Progenitor cell of endocrine pancreas (in vitro differentiated cells): ENCODE data around the gene TMEM179. TPM values are rescaled to one million over a fixed set of nuclear protein-coding genes. Genes with fewer than 3 reads are reported as not detected.
A peak's percentile ranks its signal among the peaks of the same experiment; 100 is the strongest.

Experiments
- DNase-seq: peaks from one replicate; pipeline ENCODE4 v3.0.0; 2021; ENCODE audit warnings: low spot score; ENCODE audit not compliant: unreplicated experiment
- H3K27ac Mint-ChIP-seq: 2 replicates; pipeline ENCODE4 v1.8.0; 2021; ENCODE audit warnings: mild to moderate bottlenecking, moderate library complexity, mixed read lengths
- H3K27me3 Mint-ChIP-seq: 2 replicates; pipeline ENCODE4 v1.8.0; 2021; ENCODE audit warnings: mixed read lengths
- H3K36me3 Mint-ChIP-seq: 2 replicates; pipeline ENCODE4 v1.8.0; 2022; ENCODE audit warnings: mixed read lengths; ENCODE audit not compliant: insufficient read depth
- H3K4me1 Mint-ChIP-seq: 2 replicates; pipeline ENCODE4 v1.8.0; 2021; ENCODE audit warnings: low read depth, mixed read lengths
- H3K4me3 Mint-ChIP-seq: 2 replicates; pipeline ENCODE4 v1.8.0; 2021; ENCODE audit warnings: low read depth, mild to moderate bottlenecking, moderate library complexity, mixed read lengths
- H3K9me3 Mint-ChIP-seq: 2 replicates; pipeline ENCODE4 v1.8.0; 2021; ENCODE audit warnings: low read depth, mixed read lengths
- CTCF ChIP-seq: fragments of 200-600 bp; sonication (generic); IDR thresholded peaks from one replicate; pipeline ENCODE4 v1.5.0; 2021; ENCODE audit warnings: antibody characterized with exemption, mild to moderate bottlenecking; ENCODE audit not compliant: unreplicated experiment
- total RNA-seq: library from RNA; stranded (reverse); gene quantifications from 2 replicates; pipeline ENCODE4 v1.2.1, GENCODE V29; 2021

TMEM179 gene
- total RNA-seq, 1 donor from 2014 or later = 9.2 TPM

GRCh38 chr14:104609666-104610065, 5.1 kb upstream of the TMEM179 start:
- no peaks in the 10 kb centered on the region for H3K4me1 Mint-ChIP-seq
- no peaks in the 10 kb centered on the region for H3K36me3 Mint-ChIP-seq
- no peak overlapping the region for H3K4me3 Mint-ChIP-seq
- peaks cover 69% of the 10 kb centered on the region for H3K27me3 Mint-ChIP-seq
- no peak for TF ChIP-seq CTCF
- DNase-seq = no peak
- H3K9me3 Mint-ChIP-seq = no peaks in the 10 kb centered on the region
- no peak overlapping the region for H3K27ac Mint-ChIP-seq

- Mint-ChIP-seq H3K4me3 (peak overlapping the region; percentile 71), H3K27me3 (peaks cover 48% of the 10 kb centered on the region), H3K36me3 (no peaks in the 10 kb centered on the region), H3K4me1 (peaks cover 3% of the 10 kb centered on the region), H3K9me3 (no peaks in the 10 kb centered on the region), H3K27ac (peak overlapping the region; percentile 64)
- DNase-seq = no peak
- no peak for TF ChIP-seq CTCF
These were observed 716 bp downstream of the TMEM179 start for GRCh38 chr14:104603711-104604401.

- Mint-ChIP-seq H3K27ac (no peak overlapping the region), H3K9me3 (no peaks in the 10 kb centered on the region), H3K4me1 (peaks cover 3% of the 10 kb centered on the region), H3K27me3 (peaks cover 39% of the 10 kb centered on the region), H3K4me3 (no peak overlapping the region), H3K36me3 (no peaks in the 10 kb centered on the region)
- DNase-seq = no peak
- no peak for TF ChIP-seq CTCF
These were observed 1.6 kb downstream of the TMEM179 start for GRCh38 chr14:104602933-104603325.

- Mint-ChIP-seq H3K27ac (no peak overlapping the region), H3K4me3 (no peak overlapping the region), H3K27me3 (peaks cover 34% of the 10 kb centered on the region), H3K36me3 (no peaks in the 10 kb centered on the region), H3K4me1 (peaks cover 3% of the 10 kb centered on the region), H3K9me3 (no peaks in the 10 kb centered on the region)
- DNase-seq = no peak
- no peak for TF ChIP-seq CTCF
These were observed 2.1 kb downstream of the TMEM179 start for GRCh38 chr14:104602315-104602932.

- DNase-seq = no peak
- H3K27me3 Mint-ChIP-seq = peaks cover 27% of the 10 kb centered on the region
- TF ChIP-seq CTCF = no peak
- H3K4me1 Mint-ChIP-seq = peaks cover 3% of the 10 kb centered on the region
- H3K4me3 Mint-ChIP-seq = no peak overlapping the region
- no peaks in the 10 kb centered on the region for H3K9me3 Mint-ChIP-seq
- no peaks in the 10 kb centered on the region for H3K36me3 Mint-ChIP-seq
- H3K27ac Mint-ChIP-seq = no peak overlapping the region
These were observed 2.8 kb downstream of the TMEM179 start for GRCh38 chr14:104601786-104602185.
